Subcutaneous adipose tissue (tissue), 4 donors: ENCODE data around the gene DGKB. TPM values are rescaled to one million over a fixed set of nuclear protein-coding genes. Genes with fewer than 3 reads are reported as not detected.

Source experiments
- total RNA-seq, 4 donors: library from RNA; depleted of rRNA; stranded (reverse); fragments of >200 nt; gene quantifications; one replicate each; pipeline ENCODE4 v1.1.0, GENCODE V29; 2016
- TF ChIP-seq, protein P1 (sequence below): fragments of 450-650 bp; IDR thresholded peaks from one replicate; pipeline ENCODE4 v1.5.1; 2016; ENCODE audit warnings: low read depth, mild to moderate bottlenecking, control low read depth, antibody characterized with exemption, moderate library complexity

The DGKB gene
- total RNA-seq, 4 donors from 2014 or later = 0.17 TPM; not detected in 3

DNA sequence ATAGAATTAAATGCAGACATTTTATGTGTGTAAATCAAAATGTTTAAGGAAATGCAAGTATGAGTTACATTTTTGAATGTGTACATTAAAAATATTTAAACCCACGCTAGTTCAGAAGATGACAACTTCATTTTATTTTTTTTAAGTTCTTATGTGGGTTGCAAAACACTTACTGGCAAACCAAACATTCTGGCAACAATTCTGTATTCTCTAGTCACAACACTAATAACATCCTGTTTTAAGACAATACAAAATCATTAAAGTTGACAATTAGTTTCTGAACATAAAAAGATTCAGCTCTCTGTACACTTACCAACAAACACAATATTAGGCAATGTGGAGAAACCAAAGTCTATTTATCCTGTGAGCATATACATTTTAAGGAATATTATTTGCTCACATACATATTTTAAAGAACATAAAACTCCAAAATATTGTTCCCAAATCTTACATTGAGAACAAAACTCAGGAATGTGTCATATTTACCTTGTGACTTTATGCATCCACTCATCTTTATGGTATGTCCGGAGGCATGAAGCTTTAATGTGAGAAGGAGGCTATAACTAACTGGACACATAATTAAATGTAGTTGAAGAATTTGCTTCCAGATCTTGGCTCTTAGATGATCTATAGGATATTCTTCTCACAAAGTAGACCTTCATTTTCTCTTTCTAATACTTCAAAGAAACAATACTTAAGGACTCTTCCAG lies 134.7 kb downstream of the DGKB start:
- TF ChIP-seq, protein P1, sequence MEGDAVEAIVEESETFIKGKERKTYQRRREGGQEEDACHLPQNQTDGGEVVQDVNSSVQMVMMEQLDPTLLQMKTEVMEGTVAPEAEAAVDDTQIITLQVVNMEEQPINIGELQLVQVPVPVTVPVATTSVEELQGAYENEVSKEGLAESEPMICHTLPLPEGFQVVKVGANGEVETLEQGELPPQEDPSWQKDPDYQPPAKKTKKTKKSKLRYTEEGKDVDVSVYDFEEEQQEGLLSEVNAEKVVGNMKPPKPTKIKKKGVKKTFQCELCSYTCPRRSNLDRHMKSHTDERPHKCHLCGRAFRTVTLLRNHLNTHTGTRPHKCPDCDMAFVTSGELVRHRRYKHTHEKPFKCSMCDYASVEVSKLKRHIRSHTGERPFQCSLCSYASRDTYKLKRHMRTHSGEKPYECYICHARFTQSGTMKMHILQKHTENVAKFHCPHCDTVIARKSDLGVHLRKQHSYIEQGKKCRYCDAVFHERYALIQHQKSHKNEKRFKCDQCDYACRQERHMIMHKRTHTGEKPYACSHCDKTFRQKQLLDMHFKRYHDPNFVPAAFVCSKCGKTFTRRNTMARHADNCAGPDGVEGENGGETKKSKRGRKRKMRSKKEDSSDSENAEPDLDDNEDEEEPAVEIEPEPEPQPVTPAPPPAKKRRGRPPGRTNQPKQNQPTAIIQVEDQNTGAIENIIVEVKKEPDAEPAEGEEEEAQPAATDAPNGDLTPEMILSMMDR = no peak

DNA sequence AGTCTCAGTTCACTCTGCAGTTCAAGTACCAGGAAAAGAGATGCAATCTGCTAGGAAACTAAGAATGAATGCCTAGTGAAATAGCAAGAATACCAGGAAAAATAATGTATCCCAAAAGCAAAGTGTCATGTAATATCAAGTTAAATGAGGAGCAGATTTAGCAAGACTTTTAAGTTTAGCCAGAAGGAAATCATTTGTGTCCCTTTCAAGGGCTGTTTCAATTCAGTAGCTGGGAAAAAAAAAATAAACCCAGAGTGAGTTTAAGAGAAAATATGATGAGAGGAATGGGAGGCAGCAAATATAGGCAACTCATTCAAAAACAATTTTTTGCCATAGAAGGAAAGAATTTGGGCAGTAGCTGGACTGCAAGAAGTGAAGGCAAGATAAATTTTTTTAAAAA lies 135.8 kb downstream of the DGKB start:
- TF ChIP-seq, protein P1 = no peak

DNA sequence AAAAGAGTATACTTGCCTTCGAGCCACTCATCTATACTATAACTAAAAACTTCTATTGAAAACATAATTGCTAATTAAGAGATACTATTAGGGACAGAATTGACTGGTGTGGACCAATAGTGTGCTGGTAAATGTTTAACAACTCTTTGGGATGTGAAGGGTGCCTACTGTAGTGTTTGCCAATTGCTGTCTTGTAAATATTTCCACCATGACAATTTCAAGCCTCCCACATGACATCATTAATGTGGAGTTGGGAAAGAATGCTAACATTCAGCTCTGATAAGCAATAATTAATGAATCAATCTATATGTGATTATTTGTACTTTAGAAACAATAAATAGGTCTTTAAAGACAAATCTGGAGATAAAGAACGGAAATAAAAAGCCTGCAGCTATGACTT lies 136.8 kb downstream of the DGKB start:
- TF ChIP-seq, protein P1 = no peak

DNA sequence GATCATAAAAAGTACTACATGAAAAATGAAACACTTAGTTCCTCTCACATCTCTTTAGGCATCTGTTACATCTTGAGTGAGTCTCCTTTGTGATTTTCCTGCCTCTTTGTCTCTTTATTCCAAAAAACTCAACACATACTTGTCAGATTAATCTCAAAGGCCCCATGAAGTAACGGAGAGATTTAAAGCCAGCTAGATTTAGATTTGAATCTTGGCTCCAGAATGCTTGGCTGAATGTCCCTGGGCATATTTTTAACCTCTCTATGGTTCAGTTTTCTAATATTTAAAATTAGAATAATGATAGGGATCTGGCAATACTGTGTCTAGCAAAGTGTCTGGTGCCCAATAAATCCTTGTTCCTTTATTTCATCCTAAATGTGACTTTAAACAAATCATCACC lies 140.0 kb downstream of the DGKB start:
- TF ChIP-seq, protein P1 = no peak

DNA sequence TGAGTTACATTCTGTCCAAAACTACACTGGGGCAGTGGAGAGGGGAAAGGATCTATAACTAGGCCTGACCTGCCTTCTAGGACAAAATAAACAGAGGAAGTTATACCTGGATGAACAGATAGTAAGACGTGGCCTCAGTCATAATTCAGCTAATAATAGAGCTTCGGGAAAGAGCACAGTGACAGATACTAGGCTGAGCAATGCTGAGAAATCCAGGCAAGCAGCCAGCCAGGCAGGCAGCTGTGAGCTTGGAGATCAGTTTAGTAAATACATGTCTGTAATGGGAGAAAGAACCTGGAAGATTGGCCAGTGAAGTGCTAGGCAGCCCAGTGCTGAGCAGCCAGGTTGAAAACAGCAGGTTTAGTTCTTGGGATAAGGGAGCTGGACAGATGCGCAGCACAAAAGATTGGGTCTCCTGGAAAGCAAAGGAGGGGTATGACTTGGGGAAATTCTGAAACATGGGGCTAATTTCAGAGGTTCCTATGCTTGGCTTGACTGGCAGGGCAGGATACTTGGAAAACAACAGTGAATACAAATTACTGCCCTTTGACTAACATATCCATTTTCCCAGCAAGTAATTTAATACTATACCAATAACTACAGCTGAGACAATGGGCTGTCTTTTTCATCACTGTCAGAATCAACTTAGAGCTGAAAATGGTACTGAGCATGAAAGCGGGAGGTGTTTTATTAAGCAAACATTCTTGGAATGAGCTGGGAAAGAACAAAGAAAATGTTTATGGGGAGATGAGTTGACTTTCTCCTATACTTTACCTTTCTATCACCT lies 140.8 kb downstream of the DGKB start:
- TF ChIP-seq, protein P1 = no peak

DNA sequence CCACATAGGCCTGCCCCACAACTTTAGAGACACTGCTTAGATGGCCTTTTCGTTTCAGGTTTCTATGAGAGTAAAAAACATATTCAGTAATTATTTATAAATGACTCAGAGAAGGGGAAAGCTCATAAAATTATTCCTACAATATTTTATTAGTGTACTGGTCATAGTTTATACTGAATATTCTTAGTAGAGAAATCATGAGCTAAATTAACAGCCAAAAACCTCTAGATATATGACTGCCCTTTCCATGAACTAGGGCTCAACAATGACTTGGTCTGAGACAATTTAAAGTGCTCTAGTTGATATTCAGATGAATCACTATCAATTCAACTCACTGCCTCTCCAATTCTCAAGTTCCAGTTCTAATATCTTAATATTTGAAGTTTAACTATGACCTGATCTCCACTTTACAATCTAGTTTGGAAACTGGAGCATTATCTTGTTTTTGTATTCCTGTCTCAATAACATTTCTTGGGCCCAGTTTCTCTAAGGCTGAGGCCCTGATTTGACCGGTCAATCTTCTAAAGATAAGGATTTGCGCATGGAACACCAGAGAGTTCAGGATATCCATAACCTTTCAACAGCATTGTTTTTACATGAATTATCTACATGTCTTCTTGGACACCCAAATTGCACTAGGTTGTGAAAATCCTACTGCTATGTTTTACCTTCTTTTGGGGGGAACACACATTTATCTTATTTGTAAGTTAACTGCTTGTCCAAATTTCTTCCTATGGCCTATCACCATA lies 141.6 kb downstream of the DGKB start:
- TF ChIP-seq, protein P1 = no peak

DNA sequence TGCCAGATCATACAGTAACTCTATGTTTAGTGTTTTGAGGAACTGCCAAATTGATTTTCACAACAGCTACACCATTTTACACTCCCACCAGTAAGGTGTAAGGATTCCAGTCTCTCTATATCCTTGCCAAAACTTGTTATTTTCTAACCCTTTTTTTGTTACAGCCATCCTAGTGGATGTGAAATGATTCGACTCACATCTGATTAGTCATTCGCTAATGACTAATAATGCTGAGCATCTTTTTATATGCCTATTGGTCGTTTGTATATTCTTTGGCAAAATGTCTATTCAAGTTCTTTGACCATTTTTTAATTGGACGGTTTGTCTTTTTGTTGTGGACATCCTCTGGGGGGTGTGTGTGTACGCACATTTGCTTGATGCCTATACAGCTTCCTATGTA lies 142.8 kb downstream of the DGKB start:
- TF ChIP-seq, protein P1 = no peak
